Measurements from ENCODE around the gene TRPV6.

GRCh38 chr7:142915315-142915714 is 29.8 kb upstream of the TRPV6 start:
- TF ChIP-seq, protein P1, sequence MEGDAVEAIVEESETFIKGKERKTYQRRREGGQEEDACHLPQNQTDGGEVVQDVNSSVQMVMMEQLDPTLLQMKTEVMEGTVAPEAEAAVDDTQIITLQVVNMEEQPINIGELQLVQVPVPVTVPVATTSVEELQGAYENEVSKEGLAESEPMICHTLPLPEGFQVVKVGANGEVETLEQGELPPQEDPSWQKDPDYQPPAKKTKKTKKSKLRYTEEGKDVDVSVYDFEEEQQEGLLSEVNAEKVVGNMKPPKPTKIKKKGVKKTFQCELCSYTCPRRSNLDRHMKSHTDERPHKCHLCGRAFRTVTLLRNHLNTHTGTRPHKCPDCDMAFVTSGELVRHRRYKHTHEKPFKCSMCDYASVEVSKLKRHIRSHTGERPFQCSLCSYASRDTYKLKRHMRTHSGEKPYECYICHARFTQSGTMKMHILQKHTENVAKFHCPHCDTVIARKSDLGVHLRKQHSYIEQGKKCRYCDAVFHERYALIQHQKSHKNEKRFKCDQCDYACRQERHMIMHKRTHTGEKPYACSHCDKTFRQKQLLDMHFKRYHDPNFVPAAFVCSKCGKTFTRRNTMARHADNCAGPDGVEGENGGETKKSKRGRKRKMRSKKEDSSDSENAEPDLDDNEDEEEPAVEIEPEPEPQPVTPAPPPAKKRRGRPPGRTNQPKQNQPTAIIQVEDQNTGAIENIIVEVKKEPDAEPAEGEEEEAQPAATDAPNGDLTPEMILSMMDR (conservative IDR thresholded peaks at IDR 0.05; ENCODE audit: low read depth, low read length): no peak
- TF ChIP-seq POLR2A (IDR thresholded peaks at IDR 0.05; ENCODE audit: low read depth, low read length) (no peak), MAFK (IDR thresholded peaks at IDR 0.05; ENCODE audit: low read depth, low read length) (no peak), CEBPB (IDR thresholded peaks at IDR 0.05; ENCODE audit: low read depth, low read length) (no peak), RFX5 (IDR thresholded peaks at IDR 0.05; ENCODE audit: low read depth, low read length) (no peak), RAD21 (IDR thresholded peaks at IDR 0.05; ENCODE audit: low read length) (no peak), SMC3 (IDR thresholded peaks at IDR 0.05; ENCODE audit: low read depth, low read length) (no peak), CHD1 (IDR thresholded peaks at IDR 0.05; ENCODE audit: low read depth, low read length) (no peak), MXI1 (IDR thresholded peaks at IDR 0.05; ENCODE audit: borderline replicate concordance, low read depth, low read length) (no peak), RCOR1 (IDR thresholded peaks at IDR 0.05; ENCODE audit: insufficient replicate concordance, low read length) (no peak), ELK1 (IDR thresholded peaks at IDR 0.05; ENCODE audit: borderline replicate concordance, low read depth, low read length) (no peak), BHLHE40 (IDR thresholded peaks at IDR 0.05; ENCODE audit: low read depth, low read length) (no peak)
- TF ChIP-seq, protein P2, sequence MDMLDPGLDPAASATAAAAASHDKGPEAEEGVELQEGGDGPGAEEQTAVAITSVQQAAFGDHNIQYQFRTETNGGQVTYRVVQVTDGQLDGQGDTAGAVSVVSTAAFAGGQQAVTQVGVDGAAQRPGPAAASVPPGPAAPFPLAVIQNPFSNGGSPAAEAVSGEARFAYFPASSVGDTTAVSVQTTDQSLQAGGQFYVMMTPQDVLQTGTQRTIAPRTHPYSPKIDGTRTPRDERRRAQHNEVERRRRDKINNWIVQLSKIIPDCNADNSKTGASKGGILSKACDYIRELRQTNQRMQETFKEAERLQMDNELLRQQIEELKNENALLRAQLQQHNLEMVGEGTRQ (IDR thresholded peaks at IDR 0.05; ENCODE audit: low read depth, low read length): no peak
